IMR-90 (cell line): ENCODE measurements around the gene DNM2. TPM values are rescaled to one million over a fixed set of nuclear protein-coding genes. Genes with fewer than 3 reads are reported as not detected.

Source experiments
- ATAC-seq: fragments of 200-7000 bp; cut with Tn5 transposase; 2 replicates; pipeline ENCODE4 v1.9.1; 2020; ENCODE audit warnings: low read depth, mild to moderate bottlenecking, moderate library complexity
- BruUV-seq: library from RNA; stranded (reverse); fragments of 400-500 nt; replicated peaks from 2 replicates; lab custom pipeline; 2021; lab: Mats Ljungman, UMichigan
- CTCF ChIA-PET: fragments of 300-600 bp; formaldehyde crosslinking; extraction: SDS; loops from one replicate; lab custom pipeline; 2021; ENCODE audit warnings: antibody characterized with exemption; lab: Yijun Ruan, JAX
- POLR2A ChIA-PET: fragments of 300-600 bp; sonication (Branson Sonifier 250); formaldehyde crosslinking; loops from one replicate; lab custom pipeline; 2022; ENCODE audit warnings: antibody characterized with exemption; ENCODE audit not compliant: unreplicated experiment; lab: Charles Lee
- DNase-seq: peaks from one replicate; pipeline ENCODE4 v3.0.0; 2013
- H2AFZ ChIP-seq: replicated peaks from 2 replicates; pipeline ENCODE3; 2013; ENCODE audit warnings: low read length, mild to moderate bottlenecking; ENCODE audit not compliant: poor library complexity
- H2AK5ac ChIP-seq: 2 replicates; pipeline ENCODE4 v1.6.1; 2013; ENCODE audit warnings: low read depth, low read length, inconsistent platforms
- H2AK9ac ChIP-seq: replicated peaks from 2 replicates; pipeline ENCODE3; 2013; ENCODE audit warnings: mild to moderate bottlenecking, low read depth, low read length, moderate library complexity; ENCODE audit not compliant: poor library complexity
- H2BK120ac ChIP-seq: 2 replicates; pipeline ENCODE4 v1.6.1; 2013; ENCODE audit warnings: low read depth, low read length, inconsistent platforms
- H2BK15ac ChIP-seq: 3 replicates; pipeline ENCODE4 v1.6.1; 2013; ENCODE audit warnings: low read depth, low read length, inconsistent platforms
- H2BK20ac ChIP-seq: 2 replicates; pipeline ENCODE4 v1.6.1; 2013; ENCODE audit warnings: low read depth, mild to moderate bottlenecking, inconsistent platforms, low read length, moderate library complexity
- H2BK5ac ChIP-seq: 2 replicates; pipeline ENCODE4 v1.6.1; 2013; ENCODE audit warnings: mild to moderate bottlenecking, low read depth, low read length, inconsistent platforms; ENCODE audit not compliant: poor library complexity, severe bottlenecking
- H3K14ac ChIP-seq: replicated peaks from 2 replicates; pipeline ENCODE4 v1.6.1; 2013; ENCODE audit warnings: low read depth, low read length, inconsistent platforms
- H3K18ac ChIP-seq: 2 replicates; pipeline ENCODE4 v1.6.1; 2013; ENCODE audit warnings: low read depth, low read length, control low read depth
- H3K23ac ChIP-seq: 2 replicates; pipeline ENCODE4 v1.6.1; 2013; ENCODE audit warnings: low read depth, low read length, inconsistent platforms
- H3K27ac ChIP-seq: 2 replicates; pipeline ENCODE4 v1.5.1; 2013; ENCODE audit warnings: mild to moderate bottlenecking, control low read depth, low read length; ENCODE audit not compliant: insufficient read depth
- H3K27me3 ChIP-seq: 2 replicates; pipeline ENCODE4 v1.6.1; 2013; ENCODE audit warnings: low read length; ENCODE audit not compliant: control insufficient read depth, insufficient read depth
- H3K36me3 ChIP-seq: 2 replicates; pipeline ENCODE4 v1.6.1; 2013; ENCODE audit warnings: low read length, mixed read lengths; ENCODE audit not compliant: control insufficient read depth, insufficient read depth
- H3K4ac ChIP-seq: 2 replicates; pipeline ENCODE4 v1.6.1; 2013; ENCODE audit warnings: low read depth, low read length, inconsistent platforms
- H3K4me1 ChIP-seq: 2 replicates; pipeline ENCODE4 v1.6.1; 2013; ENCODE audit warnings: low read length, mixed read lengths; ENCODE audit not compliant: control insufficient read depth, insufficient read depth
- H3K4me2 ChIP-seq: 2 replicates; pipeline ENCODE4 v1.6.1; 2013; ENCODE audit warnings: low read depth, mild to moderate bottlenecking, control low read depth, low read length, moderate library complexity
- H3K4me3 ChIP-seq: 2 replicates; pipeline ENCODE4 v1.5.1; 2013; ENCODE audit warnings: low read depth, mild to moderate bottlenecking, control low read depth, low read length, moderate library complexity; ENCODE audit not compliant: insufficient read depth
- H3K56ac ChIP-seq: 2 replicates; pipeline ENCODE4 v1.6.1; 2013; ENCODE audit warnings: low read length, inconsistent platforms; ENCODE audit not compliant: insufficient read depth; ENCODE audit errors: extremely low read depth
- H3K79me1 ChIP-seq, 2 experiments: 2 replicates each; pipeline ENCODE4 v1.6.1; 2013; ENCODE audit warnings: low read length in 2 of 2, inconsistent platforms in 1 of 2, low read depth in 1 of 2
- H3K9ac ChIP-seq: 2 replicates; pipeline ENCODE4 v1.6.1; 2013; ENCODE audit warnings: low read depth, low read length, control low read depth
- H3K9me1 ChIP-seq: 2 replicates; pipeline ENCODE4 v1.6.1; 2013; ENCODE audit warnings: low read length, inconsistent platforms; ENCODE audit not compliant: insufficient read depth
- H3K9me3 ChIP-seq: 2 replicates; pipeline ENCODE4 v1.6.1; 2013; ENCODE audit warnings: low read length; ENCODE audit not compliant: control insufficient read depth, insufficient read depth
- H4K20me1 ChIP-seq: 2 replicates; pipeline ENCODE4 v1.6.1; 2013; ENCODE audit warnings: low read length, inconsistent platforms; ENCODE audit not compliant: insufficient read depth
- H4K5ac ChIP-seq: 2 replicates; pipeline ENCODE4 v1.6.1; 2013; ENCODE audit warnings: mild to moderate bottlenecking, low read depth, low read length, control low read depth
- H4K8ac ChIP-seq, 2 experiments: 2 replicates each; pipeline ENCODE4 v1.6.1; 2013; ENCODE audit warnings: low read depth in 2 of 2, low read length in 2 of 2, control low read depth in 1 of 2, inconsistent platforms in 1 of 2
- H4K91ac ChIP-seq: 2 replicates; pipeline ENCODE4 v1.6.1; 2013; ENCODE audit warnings: low read depth, low read length, inconsistent platforms; ENCODE audit not compliant: insufficient read depth
- BHLHE40 ChIP-seq: fragments of 150-350 bp; IDR thresholded peaks from 2 replicates; pipeline ENCODE4 v1.6.1; 2016; ENCODE audit warnings: mild to moderate bottlenecking, low read depth, low read length
- CEBPB ChIP-seq: IDR thresholded peaks from 2 replicates; pipeline ENCODE4 v1.6.1; 2012; ENCODE audit warnings: low read depth, low read length, improper control_type of control experiment
- CHD1 ChIP-seq: IDR thresholded peaks from 2 replicates; pipeline ENCODE4 v1.6.1; 2012; ENCODE audit warnings: low read depth, low read length, improper control_type of control experiment
- FOS ChIP-seq: fragments of 150-350 bp; IDR thresholded peaks from 2 replicates; pipeline ENCODE4 v1.6.1; 2016; ENCODE audit warnings: low read depth, low read length
- MAFK ChIP-seq: IDR thresholded peaks from 2 replicates; pipeline ENCODE4 v1.6.1; 2012; ENCODE audit warnings: low read depth, low read length, improper control_type of control experiment
- MAZ ChIP-seq: IDR thresholded peaks from 2 replicates; pipeline ENCODE4 v1.6.1; 2012; ENCODE audit warnings: low read depth, mild to moderate bottlenecking, low read length, improper control_type of control experiment, moderate library complexity, borderline replicate concordance
- MXI1 ChIP-seq: IDR thresholded peaks from 2 replicates; pipeline ENCODE4 v1.6.1; 2012; ENCODE audit warnings: low read depth, mild to moderate bottlenecking, low read length, moderate library complexity, borderline replicate concordance
- NFE2L2 ChIP-seq: fragments of 150-350 bp; IDR thresholded peaks from 2 replicates; pipeline ENCODE4 v1.6.1; 2016; ENCODE audit warnings: low read depth, mild to moderate bottlenecking, low read length
- POLR2A ChIP-seq: IDR thresholded peaks from 2 replicates; pipeline ENCODE4 v1.6.1; 2012; ENCODE audit warnings: mild to moderate bottlenecking, low read depth, low read length
- RAD21 ChIP-seq: IDR thresholded peaks from 2 replicates; pipeline ENCODE4 v1.6.1; 2012; ENCODE audit warnings: low read length, improper control_type of control experiment
- RCOR1 ChIP-seq: IDR thresholded peaks from 2 replicates; pipeline ENCODE4 v1.6.1; 2012; ENCODE audit warnings: mild to moderate bottlenecking, low read length, improper control_type of control experiment; ENCODE audit not compliant: insufficient replicate concordance
- RFX5 ChIP-seq: IDR thresholded peaks from 2 replicates; pipeline ENCODE4 v1.8.0; 2012; ENCODE audit warnings: low read depth, mild to moderate bottlenecking, low read length, moderate library complexity
- SMC3 ChIP-seq: fragments of 150-350 bp; IDR thresholded peaks from 2 replicates; pipeline ENCODE4 v1.6.1; 2016; ENCODE audit warnings: low read depth, mild to moderate bottlenecking, antibody characterized with exemption, low read length, moderate library complexity
- USF2 ChIP-seq: fragments of 150-350 bp; IDR thresholded peaks from 2 replicates; pipeline ENCODE4 v1.6.1; 2017; ENCODE audit warnings: mild to moderate bottlenecking, antibody characterized with exemption, low read length, low read depth
- WGBS, 2 experiments: methylation state at CpG; one replicate each; pipeline versions ENCODE4 v1.1.5 to v1.1.7; 2013; ENCODE audit warnings: missing lambda C conversion rate in 2 of 2; ENCODE audit not compliant: insufficient read length in 1 of 2; ENCODE audit errors: extremely low coverage in 2 of 2; 5-methylcytosine and 5-hydroxymethylcytosine counted together
- dilution Hi-C: fragments of 300-500 bp; cut with HindIII; formaldehyde crosslinking; loops from one replicate; pipeline ENCODE4 v1.14.3; 2018; ENCODE audit warnings: low sequenced_read_pairs; ENCODE audit not compliant: unreplicated experiment
- in situ Hi-C: fragments of 300-500 bp; cut with MboI; formaldehyde crosslinking; loops from 3 replicates; pipeline ENCODE4 v1.14.3; 2019; ENCODE audit warnings: low sequenced_read_pairs, inconsistent platforms, mixed read lengths
- intact Hi-C: fragments of 100-400 bp; cut with micrococcal nuclease; formaldehyde crosslinking; loops from 2 replicates; pipeline ENCODE4 v1.10.0; 2022
- polyA plus RNA-seq, 3 experiments: library from polyadenylated mRNA; depleted of rRNA; stranded (reverse); fragments of >200 nt; gene quantifications; 2 replicates each; pipeline ENCODE4 v1.2.3, GENCODE V29; 2012; ENCODE audit warnings: low replicate concordance in 1 of 3
- total RNA-seq: library from RNA; depleted of rRNA; stranded (reverse); fragments of >200 nt; gene quantifications from 2 replicates; pipeline ENCODE4 v1.2.3, GENCODE V29; 2012
- TF ChIP-seq, protein P1 (sequence below): conservative IDR thresholded peaks from 2 replicates; pipeline ENCODE4 v1.5.1; 2012; ENCODE audit warnings: mild to moderate bottlenecking, low read depth, low read length, improper control_type of control experiment
- TF ChIP-seq, protein P2 (sequence below): fragments of 150-350 bp; IDR thresholded peaks from 2 replicates; pipeline ENCODE4 v1.6.1; 2016; ENCODE audit warnings: low read depth, mild to moderate bottlenecking, low read length, moderate library complexity, borderline replicate concordance

DNM2 gene
- total and polyA plus RNA-seq, 2 of the 4 experiments (the other 2 are of a cell fraction) = 55.6 to 74.2 TPM

- no peak for ATAC-seq
These were observed 128.8 kb downstream of the DNM2 start for GRCh38 chr19:10846500-10847202.

More at GRCh38 chr19:10846500-10847202, 128.8 kb downstream of the DNM2 start:
- H2AFZ ChIP-seq = no peak overlapping the region
- no peak overlapping the region for H3K4me2 ChIP-seq
- no peak for DNase-seq
- H3K4me3 ChIP-seq = no peak overlapping the region
- no peak overlapping the region for H3K27ac ChIP-seq
- H4K91ac ChIP-seq = no peak overlapping the region
- no peak overlapping the region for H4K8ac ChIP-seq
- no peak overlapping the region for H3K18ac ChIP-seq
- no peak overlapping the region for H3K56ac ChIP-seq
- H3K9me3 ChIP-seq = peaks cover 3% of the 10 kb centered on the region
- CTCF ChIA-PET = interaction anchor here (1.6 kb wide), 1 partner anchor 18 kb away, joined by 4 read pairs; no protein-coding TSS in a partner anchor
- no peaks in the 10 kb centered on the region for H3K9me1 ChIP-seq
- no peak overlapping the region for H4K5ac ChIP-seq
- no peak overlapping the region for H2BK120ac ChIP-seq
- peaks cover 3% of the 10 kb centered on the region; the same call in 1 of the 2 replicates for H3K4me1 ChIP-seq
- H3K9ac ChIP-seq = no peak overlapping the region
- in situ Hi-C loops = no loop called here
- dilution Hi-C loops = no loop called here
- POLR2A ChIA-PET = no interaction called here
- BruUV-seq = no TSS peak
- no peak overlapping the region for H2AK9ac ChIP-seq
- no peak overlapping the region for H3K4ac ChIP-seq
- H2BK20ac ChIP-seq = no peak overlapping the region
- H4K20me1 ChIP-seq = no peaks in the 10 kb centered on the region
- no peaks in the 10 kb centered on the region for H3K79me1 ChIP-seq
- H2BK15ac ChIP-seq = no peak overlapping the region
- intact Hi-C loops = no loop called here
- no peak for TF ChIP-seq RAD21
- no peak for TF ChIP-seq USF2
- TF ChIP-seq MXI1 = no peak
- TF ChIP-seq, protein P1, sequence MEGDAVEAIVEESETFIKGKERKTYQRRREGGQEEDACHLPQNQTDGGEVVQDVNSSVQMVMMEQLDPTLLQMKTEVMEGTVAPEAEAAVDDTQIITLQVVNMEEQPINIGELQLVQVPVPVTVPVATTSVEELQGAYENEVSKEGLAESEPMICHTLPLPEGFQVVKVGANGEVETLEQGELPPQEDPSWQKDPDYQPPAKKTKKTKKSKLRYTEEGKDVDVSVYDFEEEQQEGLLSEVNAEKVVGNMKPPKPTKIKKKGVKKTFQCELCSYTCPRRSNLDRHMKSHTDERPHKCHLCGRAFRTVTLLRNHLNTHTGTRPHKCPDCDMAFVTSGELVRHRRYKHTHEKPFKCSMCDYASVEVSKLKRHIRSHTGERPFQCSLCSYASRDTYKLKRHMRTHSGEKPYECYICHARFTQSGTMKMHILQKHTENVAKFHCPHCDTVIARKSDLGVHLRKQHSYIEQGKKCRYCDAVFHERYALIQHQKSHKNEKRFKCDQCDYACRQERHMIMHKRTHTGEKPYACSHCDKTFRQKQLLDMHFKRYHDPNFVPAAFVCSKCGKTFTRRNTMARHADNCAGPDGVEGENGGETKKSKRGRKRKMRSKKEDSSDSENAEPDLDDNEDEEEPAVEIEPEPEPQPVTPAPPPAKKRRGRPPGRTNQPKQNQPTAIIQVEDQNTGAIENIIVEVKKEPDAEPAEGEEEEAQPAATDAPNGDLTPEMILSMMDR = no peak
- TF ChIP-seq MAZ = no peak
- no peak for TF ChIP-seq FOS
- TF ChIP-seq RFX5 = no peak
- no peak for TF ChIP-seq SMC3
- TF ChIP-seq, protein P2, sequence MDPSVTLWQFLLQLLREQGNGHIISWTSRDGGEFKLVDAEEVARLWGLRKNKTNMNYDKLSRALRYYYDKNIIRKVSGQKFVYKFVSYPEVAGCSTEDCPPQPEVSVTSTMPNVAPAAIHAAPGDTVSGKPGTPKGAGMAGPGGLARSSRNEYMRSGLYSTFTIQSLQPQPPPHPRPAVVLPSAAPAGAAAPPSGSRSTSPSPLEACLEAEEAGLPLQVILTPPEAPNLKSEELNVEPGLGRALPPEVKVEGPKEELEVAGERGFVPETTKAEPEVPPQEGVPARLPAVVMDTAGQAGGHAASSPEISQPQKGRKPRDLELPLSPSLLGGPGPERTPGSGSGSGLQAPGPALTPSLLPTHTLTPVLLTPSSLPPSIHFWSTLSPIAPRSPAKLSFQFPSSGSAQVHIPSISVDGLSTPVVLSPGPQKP = no peak
- no peak for TF ChIP-seq BHLHE40
- TF ChIP-seq RCOR1 = no peak
- no peak for TF ChIP-seq CHD1
- no peak for TF ChIP-seq POLR2A
- TF ChIP-seq NFE2L2 = no peak
- no peak for TF ChIP-seq CEBPB
- TF ChIP-seq MAFK = no peak
- WGBS, 2 experiments = no CpG with 5 or more reads among the region's 2 CpGs
- H3K27me3 ChIP-seq = peaks cover 5% of the 10 kb centered on the region
- H3K36me3 ChIP-seq = no peaks in the 10 kb centered on the region
- H2BK5ac ChIP-seq = no peak overlapping the region
- H2AK5ac ChIP-seq = no peak overlapping the region
- no peak overlapping the region for H3K14ac ChIP-seq
- no peak overlapping the region for H3K23ac ChIP-seq
